Posterior vena cava (tissue), 2 donors: Measurements from ENCODE around the gene MEPCE. TPM values are rescaled to one million over a fixed set of nuclear protein-coding genes. Genes with fewer than 3 reads are reported as not detected.
"Not testable (repeated sequence)": the region's sequence is repeated elsewhere in the genome, so short reads cannot be mapped to it uniquely, and the experiment has no call there.

Experiments
- DNase-seq: peaks from one replicate; pipeline ENCODE4 v3.0.0-alpha.2; 2020; ENCODE audit warnings: low spot score
- intact Hi-C, 2 donors: fragments of 100-400 bp; cut with DNase I; formaldehyde crosslinking; loops; one replicate each; pipeline versions ENCODE4 v1.14.1 to v1.14.2; 2022 to 2023
- total RNA-seq, 2 donors: library from RNA; stranded (reverse); fragmentation: NEBNext Ultra II Directional; extraction: Animal tissue kit (Norgen Biotek cat#: 25700); gene quantifications; one replicate each; pipeline ENCODE4 v1.2.1, GENCODE V29; 2021
- donor health status: DM: yes; HTN: yes; CAD: no.
- donor health status: DM: yes; HTN: yes; CAD: no.

MEPCE gene
- total RNA-seq, 2 donors from 2014 or later, result 19.8 to 21.8 TPM

DNA sequence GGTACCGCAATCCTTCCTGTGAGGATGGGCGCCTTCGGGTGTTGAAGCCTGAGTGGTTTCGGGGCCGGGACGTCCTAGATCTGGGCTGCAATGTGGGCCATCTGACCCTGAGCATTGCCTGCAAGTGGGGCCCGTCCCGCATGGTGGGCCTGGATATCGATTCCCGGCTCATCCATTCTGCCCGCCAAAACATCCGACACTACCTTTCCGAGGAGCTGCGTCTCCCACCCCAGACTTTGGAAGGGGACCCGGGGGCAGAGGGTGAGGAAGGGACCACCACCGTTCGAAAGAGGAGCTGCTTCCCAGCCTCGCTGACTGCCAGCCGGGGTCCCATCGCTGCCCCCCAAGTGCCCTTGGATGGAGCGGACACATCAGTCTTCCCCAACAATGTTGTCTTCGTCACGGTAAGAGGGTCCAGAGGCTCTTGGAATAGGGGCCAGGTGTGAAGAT, 1.7 kb downstream of the MEPCE start:
- intact Hi-C loops, result no loop called here
- peak; percentile 81 for DNase-seq

DNA sequence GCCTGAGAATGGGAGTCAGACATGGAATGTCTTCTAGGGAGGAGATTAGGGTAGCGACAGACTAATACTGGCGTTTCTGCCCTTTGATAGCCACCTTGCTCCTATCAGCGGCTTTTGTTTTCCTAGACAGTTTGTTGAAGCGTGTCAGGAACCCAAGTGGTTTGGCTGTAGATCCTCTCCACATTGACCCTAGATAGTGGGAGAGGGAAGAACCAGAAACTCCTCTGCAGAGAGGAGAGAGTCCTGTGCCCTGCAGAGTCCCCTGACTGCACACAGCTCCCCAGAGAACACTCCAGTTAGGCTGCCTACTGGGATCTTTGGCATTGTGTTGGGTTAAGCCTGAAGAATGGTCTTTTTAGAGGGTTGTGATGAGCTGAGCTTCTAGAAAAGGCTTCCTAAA, 2.4 kb downstream of the MEPCE start:
- intact Hi-C loops, result no loop called here
- no peak for DNase-seq

DNA sequence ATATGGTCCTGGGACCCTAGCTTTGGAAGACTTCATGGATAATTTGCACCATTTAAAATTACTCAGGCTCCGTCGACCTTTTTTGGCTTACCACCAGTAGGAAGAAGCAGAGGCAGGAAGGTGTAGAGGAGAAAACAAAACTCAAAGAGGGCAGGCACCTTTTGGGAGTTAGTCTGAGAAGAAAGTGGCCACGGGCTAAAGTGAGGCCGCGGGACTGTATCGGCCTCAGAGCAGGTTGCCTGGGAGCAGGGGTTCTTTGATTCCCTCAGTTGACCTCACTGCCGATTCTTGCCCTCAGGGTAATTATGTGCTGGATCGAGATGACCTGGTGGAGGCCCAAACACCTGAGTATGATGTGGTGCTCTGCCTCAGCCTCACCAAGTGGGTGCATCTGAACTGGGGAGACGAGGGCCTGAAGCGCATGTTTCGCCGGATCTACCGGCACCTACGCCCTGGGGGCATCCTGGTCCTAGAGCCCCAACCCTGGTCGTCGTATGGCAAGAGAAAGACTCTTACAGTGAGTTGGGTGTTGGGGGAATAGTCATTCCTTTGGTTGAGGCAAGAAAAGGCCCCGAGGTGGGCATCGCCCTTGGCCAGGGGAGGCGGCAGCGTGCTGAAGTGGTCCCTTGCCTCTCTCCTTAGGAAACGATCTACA, 3.1 kb downstream of the MEPCE start:
- intact Hi-C loops, result no loop called here

DNA sequence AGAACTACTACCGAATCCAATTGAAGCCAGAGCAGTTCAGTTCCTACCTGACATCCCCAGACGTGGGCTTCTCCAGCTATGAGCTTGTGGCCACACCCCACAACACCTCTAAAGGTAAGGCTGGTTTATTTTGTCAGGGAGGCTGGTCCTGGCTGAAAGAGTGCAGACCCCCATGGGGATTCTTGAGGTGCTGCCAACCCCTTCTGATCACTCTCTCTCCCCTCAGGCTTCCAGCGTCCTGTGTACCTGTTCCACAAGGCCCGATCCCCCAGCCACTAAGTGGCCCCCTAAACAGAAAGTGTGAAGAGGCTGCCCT, 3.6 kb downstream of the MEPCE start:
- no peak for DNase-seq
- intact Hi-C loops, result no loop called here

More for the DNA sequence above, 3.1 kb downstream of the MEPCE start:
- DNase-seq, result peak; percentile 70

DNA sequence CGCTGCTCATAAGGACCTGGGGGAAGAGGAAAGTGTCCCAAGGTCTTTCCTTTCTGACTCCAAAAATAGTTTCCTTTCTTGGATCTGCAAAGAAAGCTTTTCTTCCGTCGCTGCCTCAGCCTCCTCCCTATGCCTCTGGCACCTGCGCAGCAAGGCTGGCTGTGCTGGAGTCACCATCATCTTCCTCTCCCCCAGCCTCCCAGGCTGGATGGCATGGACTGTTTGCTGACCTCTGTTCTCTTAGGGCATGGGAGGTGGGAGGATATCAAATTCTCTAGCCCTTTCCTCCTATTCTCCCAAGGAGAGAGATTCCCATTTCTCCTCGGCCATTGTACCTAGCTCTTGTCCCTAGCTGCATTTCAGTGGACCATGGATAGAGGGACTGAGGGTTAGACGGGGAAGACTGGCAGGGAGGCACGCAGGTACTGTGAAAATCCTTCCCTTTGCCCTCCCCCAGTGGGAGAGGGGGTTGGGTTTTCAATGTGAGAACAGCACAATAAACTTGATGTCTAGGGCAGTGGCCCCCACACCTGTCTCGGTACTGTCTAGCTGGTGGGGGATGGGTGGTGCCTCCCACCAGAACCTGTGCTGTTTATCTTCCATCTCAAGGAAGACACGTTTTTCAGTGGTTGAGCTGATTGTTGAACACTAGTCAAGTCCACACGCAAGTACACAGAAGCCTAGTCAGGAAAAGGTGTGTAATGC, 4.1 kb downstream of the MEPCE start:
- DNase-seq, result peak; percentile 49
- intact Hi-C loops, result no loop called here

DNA sequence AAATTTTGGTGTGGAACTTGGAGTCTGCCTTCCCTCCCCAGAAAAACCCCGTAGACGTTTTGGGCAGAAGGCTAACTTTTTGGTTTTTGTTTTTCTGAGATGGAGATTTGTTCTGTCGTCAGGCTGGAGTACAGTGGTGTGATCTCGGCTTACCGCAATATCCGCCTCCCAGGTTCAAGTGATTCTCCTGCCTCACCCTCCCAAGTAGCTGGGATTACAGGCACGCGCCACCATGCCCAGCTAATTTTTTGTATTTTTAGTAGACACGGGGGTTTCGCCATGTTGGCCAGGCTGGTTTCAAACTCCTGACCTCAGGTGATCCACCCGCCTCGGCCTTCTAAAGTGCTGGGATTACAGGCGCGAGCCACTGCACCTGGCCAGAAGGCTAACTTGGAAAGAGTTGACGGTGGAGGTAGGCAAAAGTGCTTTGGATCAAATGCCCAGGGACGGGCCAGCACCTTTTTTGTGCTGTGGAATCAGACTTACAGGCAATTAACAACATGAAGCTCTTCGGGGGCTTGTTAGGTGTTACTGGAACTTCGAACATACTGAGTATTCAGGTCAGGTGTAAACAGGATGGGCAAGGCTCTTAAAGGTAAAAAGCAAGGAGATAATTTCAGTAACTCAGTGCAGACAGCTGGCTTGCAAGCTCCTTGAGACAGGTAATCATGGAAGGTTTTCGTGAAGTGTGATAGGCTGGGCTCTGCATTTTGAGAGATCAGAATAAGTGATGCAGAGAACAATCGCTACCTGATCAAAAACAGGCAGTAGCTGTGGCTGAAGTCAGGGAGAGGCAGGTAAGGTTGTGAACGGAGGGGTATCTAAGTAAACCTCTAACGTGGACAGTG, 4.9 kb downstream of the MEPCE start:
- no peak for DNase-seq
- intact Hi-C loops, result no loop called here

- peak; percentile 86 for DNase-seq
- intact Hi-C loops, result no loop called here
Measured at GRCh38 chr7:100435401-100436304, 6.0 kb downstream of the MEPCE start.

DNA sequence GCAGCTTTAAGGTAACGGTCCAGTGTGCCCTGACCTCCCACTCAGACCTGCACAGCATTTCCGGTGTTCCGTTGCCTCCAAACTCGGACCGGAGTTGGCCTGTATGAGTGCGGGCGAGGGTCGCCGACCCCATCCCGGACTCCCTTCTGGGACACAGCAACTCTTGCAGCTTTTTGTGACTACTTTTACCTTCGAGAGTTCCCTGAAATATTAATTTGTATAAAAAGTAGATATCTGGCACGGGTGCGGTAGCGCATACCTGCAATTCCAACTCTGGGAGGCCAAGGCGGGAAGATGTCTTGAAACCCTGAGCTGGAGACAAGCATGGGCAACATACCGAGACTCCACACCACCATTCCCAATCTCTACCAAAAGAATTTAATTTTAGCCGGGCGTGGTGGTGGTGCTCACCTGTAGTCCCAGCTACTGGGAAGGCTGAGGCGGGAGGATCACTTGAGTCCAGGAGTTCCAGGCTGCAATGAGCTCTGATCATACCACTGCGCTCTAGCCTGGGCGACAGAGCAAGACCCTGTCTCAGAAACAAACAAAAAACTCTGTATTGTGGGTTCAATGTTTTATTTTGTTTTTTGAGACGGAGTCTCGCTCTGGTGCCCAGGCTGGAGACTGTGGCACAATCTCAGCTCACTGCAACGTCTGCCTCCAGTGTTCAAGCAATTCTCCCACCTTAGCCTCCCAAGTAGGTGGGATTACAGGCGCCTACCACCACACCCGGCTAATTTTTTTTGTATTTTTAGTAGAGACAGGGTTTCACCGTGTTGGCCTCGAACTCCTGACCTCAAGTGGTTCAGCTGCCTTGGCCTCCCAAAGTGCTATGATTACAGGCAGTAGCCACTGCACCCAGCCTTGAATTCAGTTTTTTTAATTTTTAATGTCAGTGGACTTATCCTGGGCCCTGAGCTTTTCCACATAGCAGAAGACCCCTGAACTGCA, 7.8 kb downstream of the MEPCE start:
- peak; percentile 74 for DNase-seq
- intact Hi-C loops, result no loop called here

DNA sequence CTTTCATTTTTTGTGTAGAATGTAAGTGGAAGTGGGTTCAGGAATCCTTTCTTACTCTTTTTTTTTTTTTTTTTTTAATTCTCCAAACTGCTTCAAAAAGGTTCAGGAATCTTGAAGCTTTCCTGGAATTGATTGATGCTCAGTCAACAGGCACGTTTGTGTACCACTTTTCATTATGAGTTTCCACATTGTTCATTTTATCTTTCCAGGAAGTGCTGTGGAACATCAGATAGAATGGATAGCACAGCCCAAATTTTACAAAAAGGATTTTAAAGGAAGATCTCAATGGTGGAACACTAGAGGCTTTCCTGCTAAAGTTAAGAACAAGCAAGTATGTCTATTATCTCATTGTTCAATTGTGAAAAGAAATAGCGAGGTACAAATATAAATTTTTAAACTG, 8.5 kb downstream of the MEPCE start:
- no peak for DNase-seq
- intact Hi-C loops, result no loop called here

- peak; percentile 32 for DNase-seq
- intact Hi-C loops, result not testable (repeated sequence)
Measured at GRCh38 chr7:100438731-100439130, 9.1 kb downstream of the MEPCE start.

DNA sequence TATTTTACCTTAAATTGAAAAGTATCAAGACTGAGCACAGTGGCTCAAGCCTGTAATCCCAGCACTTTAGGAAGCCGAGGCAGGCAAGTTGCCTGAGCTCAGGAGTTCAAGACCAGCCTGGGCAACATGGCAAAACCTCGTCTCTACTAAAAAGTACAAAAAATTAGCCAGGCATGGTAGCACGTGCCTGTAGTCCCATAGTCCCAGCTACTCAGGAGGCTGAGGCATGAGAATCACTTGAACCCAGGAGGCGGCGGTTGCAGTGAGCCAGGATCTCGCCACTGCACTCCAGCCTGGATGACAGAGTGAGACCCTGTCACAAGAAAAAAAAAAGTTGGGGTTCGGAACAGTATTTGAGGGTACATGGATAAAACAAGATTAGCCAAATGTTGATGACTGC, 9.6 kb downstream of the MEPCE start:
- DNase-seq, result peak; percentile 32
- intact Hi-C loops, result not testable (repeated sequence)

DNA sequence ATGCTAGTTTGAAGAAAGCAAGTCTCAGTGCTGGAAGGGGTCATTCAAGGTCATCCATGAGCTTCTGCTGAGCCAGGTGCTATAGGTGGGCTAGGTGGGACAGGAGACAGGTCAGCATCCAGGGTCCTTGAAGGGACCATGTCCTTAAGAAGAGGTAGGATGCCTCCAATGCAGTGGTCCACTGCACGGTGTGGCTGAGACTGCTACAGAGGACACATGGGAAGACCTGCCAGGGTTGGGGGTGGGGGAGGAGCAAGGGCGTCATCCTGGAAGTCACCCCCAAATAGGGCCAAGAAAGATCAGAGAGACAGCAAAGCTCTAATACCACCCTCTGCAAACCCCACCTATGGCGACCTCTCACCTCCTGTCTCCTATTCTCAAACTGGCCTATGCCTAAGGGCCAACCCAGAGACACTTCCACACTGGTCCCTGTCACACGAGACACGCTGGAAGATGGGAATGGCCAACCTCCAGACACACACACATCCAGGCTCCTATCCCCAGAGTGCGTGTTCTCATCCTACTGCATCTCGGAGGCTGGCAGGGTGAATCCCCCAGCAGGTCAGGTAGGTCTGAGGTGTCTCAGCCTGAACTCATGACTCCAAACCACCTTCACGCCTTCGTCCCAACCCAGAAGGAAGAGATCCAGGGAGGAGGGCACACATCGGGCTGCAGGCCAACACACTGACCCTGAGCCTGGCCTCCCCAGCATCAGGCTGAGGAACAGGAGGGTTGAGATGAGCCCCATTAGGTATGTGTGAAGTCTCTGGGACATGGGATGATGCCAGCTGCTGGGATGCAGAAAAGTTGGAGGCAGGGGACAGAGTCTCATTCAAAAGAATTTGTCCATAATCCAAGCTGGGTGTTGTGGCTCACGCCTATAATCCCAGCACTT, 12.3 kb downstream of the MEPCE start:
- peak; percentile 60 for DNase-seq
- intact Hi-C loops, result no loop called here

- DNase-seq, result peak; percentile 28
- intact Hi-C loops, result no loop called here
Measured at GRCh38 chr7:100443096-100443840, 13.6 kb downstream of the MEPCE start.

DNA sequence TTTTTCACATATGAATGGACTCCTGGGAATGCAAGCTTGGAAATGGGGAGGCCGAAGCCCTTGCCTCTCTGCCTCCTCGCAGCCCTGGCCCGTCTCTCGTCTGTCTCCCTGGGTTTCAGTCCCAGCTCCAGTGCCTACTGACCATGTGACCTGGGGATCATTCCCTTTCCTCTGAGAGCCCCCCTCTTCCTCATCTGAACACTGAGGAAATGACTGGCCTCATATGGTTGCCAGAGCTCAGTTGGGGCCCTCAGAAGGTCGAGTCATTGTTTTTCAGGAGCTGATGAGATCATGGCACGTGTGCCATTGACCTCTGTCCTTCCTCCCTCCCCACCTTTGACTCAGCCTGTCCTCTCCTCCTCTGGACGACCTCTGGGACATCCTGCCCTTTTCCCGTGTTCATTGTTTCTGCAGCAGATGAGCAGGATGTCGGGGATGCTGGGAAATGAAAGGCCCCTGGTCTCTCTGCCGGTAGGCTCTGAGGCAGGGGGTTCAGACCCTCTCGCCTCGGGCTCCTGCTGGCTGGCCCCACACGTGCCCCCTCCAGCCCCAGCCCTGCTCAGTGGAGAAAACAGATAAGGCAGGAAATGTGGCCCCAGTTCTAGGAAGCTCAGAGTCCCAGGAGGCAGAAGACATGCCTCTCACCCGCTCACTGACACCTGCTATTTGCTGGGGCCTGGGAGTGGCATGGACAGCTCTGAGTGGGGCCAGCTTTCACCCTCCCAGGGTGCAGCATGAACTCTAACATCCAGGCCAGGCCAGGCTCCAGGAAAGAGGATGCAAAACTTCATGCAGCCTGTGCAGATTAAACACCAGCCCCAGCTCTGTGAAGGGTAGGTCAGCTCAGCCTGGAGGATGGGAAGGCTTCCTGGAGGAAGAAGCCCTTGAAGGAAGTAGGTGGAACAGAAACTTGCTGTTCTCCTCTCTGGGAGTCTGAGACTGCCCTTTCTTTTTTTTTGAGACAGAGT, 15.0 kb downstream of the MEPCE start:
- peak; percentile 74 for DNase-seq
- intact Hi-C loops, result no loop called here

GRCh38 chr7:100446040-100446439, 16.4 kb downstream of the MEPCE start:
- DNase-seq, result no peak
- intact Hi-C loops, result no loop called here
